ENCODE measurements around the gene ISYNA1.
A peak's percentile ranks its signal among the peaks of the same experiment; 100 is the strongest.

Gene ISYNA1

GRCh38 chr19:18384775-18385174 lies 53.2 kb downstream of the ISYNA1 start:
- no peak for DNase-seq (ENCODE audit: low read depth, low spot score)
- peak overlapping the region; percentile 85 for H3K27ac ChIP-seq

Data from epithelial cell of prostate (primary cell).